Liver (tissue), 3 donors: ENCODE measurements around the gene AAGAB.

Source experiments
- ATF3 ChIP-seq: IDR thresholded peaks from 2 replicates; pipeline ENCODE4 v1.6.1; 2016; ENCODE audit warnings: antibody characterized with exemption
- TF ChIP-seq, protein P1 (sequence below): fragments of 150-350 bp; IDR thresholded peaks from 2 replicates; pipeline ENCODE4 v1.5.1; 2017; ENCODE audit warnings: improper control_type of control experiment, low read depth, low read length; ENCODE audit not compliant: missing input control
- donor health status: healthy.
- donor health status: healthy.

DNA sequence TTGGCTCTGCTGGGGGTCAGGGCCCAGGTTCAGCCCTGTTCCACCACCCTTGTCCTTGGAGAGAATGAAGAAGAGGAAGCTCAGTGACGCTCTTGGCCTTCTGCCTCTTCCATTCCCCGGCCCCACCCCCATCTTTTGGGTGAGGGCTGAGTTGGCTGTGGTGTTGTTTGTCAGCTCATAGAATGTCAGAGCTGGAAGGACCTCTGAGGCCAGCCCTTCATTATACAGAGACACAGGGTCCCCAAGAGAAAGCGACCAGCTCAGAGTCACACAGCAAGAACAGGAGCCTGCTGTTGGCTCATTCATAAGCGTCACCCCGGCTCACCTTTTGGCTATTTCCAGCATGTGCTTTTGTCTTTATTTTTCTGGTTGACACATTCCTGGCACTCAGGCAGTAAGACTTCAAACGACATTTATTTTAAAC, 68.2 kb downstream of the AAGAB start:
- TF ChIP-seq, protein P1, sequence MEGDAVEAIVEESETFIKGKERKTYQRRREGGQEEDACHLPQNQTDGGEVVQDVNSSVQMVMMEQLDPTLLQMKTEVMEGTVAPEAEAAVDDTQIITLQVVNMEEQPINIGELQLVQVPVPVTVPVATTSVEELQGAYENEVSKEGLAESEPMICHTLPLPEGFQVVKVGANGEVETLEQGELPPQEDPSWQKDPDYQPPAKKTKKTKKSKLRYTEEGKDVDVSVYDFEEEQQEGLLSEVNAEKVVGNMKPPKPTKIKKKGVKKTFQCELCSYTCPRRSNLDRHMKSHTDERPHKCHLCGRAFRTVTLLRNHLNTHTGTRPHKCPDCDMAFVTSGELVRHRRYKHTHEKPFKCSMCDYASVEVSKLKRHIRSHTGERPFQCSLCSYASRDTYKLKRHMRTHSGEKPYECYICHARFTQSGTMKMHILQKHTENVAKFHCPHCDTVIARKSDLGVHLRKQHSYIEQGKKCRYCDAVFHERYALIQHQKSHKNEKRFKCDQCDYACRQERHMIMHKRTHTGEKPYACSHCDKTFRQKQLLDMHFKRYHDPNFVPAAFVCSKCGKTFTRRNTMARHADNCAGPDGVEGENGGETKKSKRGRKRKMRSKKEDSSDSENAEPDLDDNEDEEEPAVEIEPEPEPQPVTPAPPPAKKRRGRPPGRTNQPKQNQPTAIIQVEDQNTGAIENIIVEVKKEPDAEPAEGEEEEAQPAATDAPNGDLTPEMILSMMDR = no peak
- TF ChIP-seq ATF3 = no peak
